K562 (cell line): ENCODE measurements around the gene BSPRY. TPM values are rescaled to one million over a fixed set of nuclear protein-coding genes. Genes with fewer than 3 reads are reported as not detected.

Experiments
- CHD4 ChIP-seq: fragments of 200-600 bp; sonication (generic); IDR thresholded peaks from 3 replicates; pipeline ENCODE4 v1.6.1; 2012; ENCODE audit warnings: low read depth, mild to moderate bottlenecking, mixed read lengths, low read length, inconsistent platforms; ENCODE audit not compliant: insufficient read depth, insufficient replicate concordance, poor library complexity, severe bottlenecking
- CHD7 ChIP-seq: fragments of 200-600 bp; sonication (generic); IDR thresholded peaks from one replicate; pipeline ENCODE4 v1.6.1; 2012; ENCODE audit warnings: mild to moderate bottlenecking, low read depth, low read length, inconsistent platforms
- ETV1 ChIP-seq: fragments of 450-650 bp; conservative IDR thresholded peaks from 2 replicates; pipeline ENCODE4 v1.6.1; 2016; ENCODE audit warnings: missing genetic modification characterization, control low read depth, low read depth, missing compliant biosample characterization
- HDGF ChIP-seq: fragments of 450-650 bp; IDR thresholded peaks from 2 replicates; pipeline ENCODE4 v1.6.1; 2016
- MAZ ChIP-seq, 2 experiments: fragments of 450-650 bp in 1 of 2; sonication (generic) in 1 of 2; formaldehyde crosslinking; IDR thresholded peaks in 1 of 2; conservative IDR thresholded peaks in 1 of 2; 2 replicates each; pipeline versions ENCODE4 v1.4.0 to v1.5.0; 2020; ENCODE audit warnings: mild to moderate bottlenecking in 1 of 2, missing genetic modification reagents in 1 of 2
- MTF1 ChIP-seq: fragments of 250-450 bp; sonication (Bioruptor Pico); IDR thresholded peaks from 2 replicates; pipeline ENCODE4 v1.9.0; 2021; ENCODE audit warnings: moderate library complexity, mild to moderate bottlenecking, inconsistent platforms, borderline replicate concordance
- PHF8 ChIP-seq: fragments of 200-600 bp; sonication (generic); IDR thresholded peaks from 2 replicates; pipeline ENCODE4 v1.6.1; 2012; ENCODE audit warnings: mixed run types, mild to moderate bottlenecking, inconsistent platforms, low read length, moderate library complexity, borderline replicate concordance
- RBBP5 ChIP-seq: fragments of 200-600 bp; sonication (generic); IDR thresholded peaks from 2 replicates; pipeline ENCODE4 v1.6.1; 2012; ENCODE audit warnings: borderline replicate concordance, mild to moderate bottlenecking, low read length, control low read depth, inconsistent platforms; ENCODE audit not compliant: insufficient read depth, poor library complexity, severe bottlenecking
- RNF2 ChIP-seq: sonication (generic); IDR thresholded peaks from 2 replicates; pipeline ENCODE4 v1.6.1; 2016
- RUNX1 ChIP-seq: sonication (generic); IDR thresholded peaks from 2 replicates; pipeline ENCODE4 v1.6.1; 2016; ENCODE audit warnings: antibody characterized with exemption, low read depth
- SRF ChIP-seq, 2 experiments: fragments of 250-450, 450-650 bp in 1 of 2; sonication (Bioruptor Pico) in 1 of 2; sonication (generic) in 1 of 2; formaldehyde crosslinking; IDR thresholded peaks; 2 replicates each; pipeline versions ENCODE4 v1.5.0 to v1.5.1; 2020 to 2022; ENCODE audit warnings: mild to moderate bottlenecking in 1 of 2, missing genetic modification reagents in 1 of 2
- polyA plus RNA-seq, 8 experiments: library from polyadenylated mRNA; depleted of rRNA in 4 of 8; stranded (reverse) in 5 of 8; unstranded in 3 of 8; fragments of >200 nt; fragmentation: Nextera tagmentation in 2 of 8; fragmentation: Illumina TruSeq in 1 of 8; extraction: Ambion mirVana in 2 of 8; extraction: Trizol in 1 of 8; gene quantifications; 2 replicates each; pipeline versions ENCODE4 v1.2.1 to v1.2.3, GENCODE V29; 2011 to 2014; ENCODE audit warnings: inconsistent platforms in 1 of 8, missing spikeins in 1 of 8
- total RNA-seq, 7 experiments: library from RNA; depleted of rRNA in 6 of 7; stranded (reverse); fragments of >200 nt in 6 of 7; fragmentation: Illumina TruSeq in 2 of 7; extraction: Trizol in 2 of 7; gene quantifications; 2 replicates each; pipeline versions ENCODE4 v1.2.1 to v1.2.3, GENCODE V29; 2011 to 2021; ENCODE audit warnings: low replicate concordance in 1 of 7

The BSPRY gene
- total and polyA plus RNA-seq, 9 of the 15 experiments (the other 6 are each of a cell fraction or from before 2014, with no cell fraction given) = 0.07 to 0.67 (median 0.18) TPM

GRCh38 chr9:113356686-113357292 is 7.4 kb downstream of the BSPRY start (continued):
- no peak for TF ChIP-seq CHD7
- TF ChIP-seq PHF8 = no peak
- TF ChIP-seq MTF1 (CRISPR knock-in tag) = no peak
- TF ChIP-seq RUNX1 = no peak
- TF ChIP-seq RBBP5 = no peak
- TF ChIP-seq RNF2 = no peak
- no peak for TF ChIP-seq CHD4
- TF ChIP-seq MAZ (CRISPR knock-in tag; conservative IDR thresholded peaks at IDR 0.05 in 1 of 2, IDR thresholded peaks at IDR 0.05 in 1 of 2) = no peak
- TF ChIP-seq ETV1 (tag) = no peak
- TF ChIP-seq SRF (CRISPR knock-in tag; IDR thresholded peaks at IDR 0.05) = no peak
- TF ChIP-seq HDGF = no peak
